Neural progenitor cell (in vitro differentiated cells): ENCODE data around the gene HYAL2. TPM values are rescaled to one million over a fixed set of nuclear protein-coding genes. Genes with fewer than 3 reads are reported as not detected.

Experiments
- DNase-seq: peaks from one replicate; pipeline ENCODE4 v3.0.0-alpha.2; 2016; ENCODE audit warnings: low spot score
- H2AFZ ChIP-seq: fragments of 200-600 bp; sonication (generic); replicated peaks from 2 replicates; pipeline ENCODE4 v1.6.1; 2016; ENCODE audit warnings: antibody characterized with exemption
- H3F3A ChIP-seq: fragments of 200-600 bp; sonication (generic); 2 replicates; pipeline ENCODE4 v1.6.1; 2016; ENCODE audit warnings: antibody characterized with exemption, low read depth
- H3K27ac ChIP-seq: fragments of 200-600 bp; sonication (generic); 2 replicates; pipeline ENCODE4 v1.5.1; 2016; ENCODE audit warnings: mild to moderate bottlenecking
- H3K27me3 ChIP-seq: fragments of 200-600 bp; sonication (generic); 2 replicates; pipeline ENCODE4 v1.6.1; 2016; ENCODE audit warnings: mild to moderate bottlenecking, moderate library complexity
- H3K36me3 ChIP-seq: fragments of 200-600 bp; sonication (generic); 2 replicates; pipeline ENCODE4 v1.5.1; 2016
- H3K4me1 ChIP-seq: fragments of 200-600 bp; sonication (generic); 2 replicates; pipeline ENCODE4 v1.6.1; 2016; ENCODE audit warnings: mixed run types
- H3K4me2 ChIP-seq: fragments of 200-600 bp; sonication (generic); 2 replicates; pipeline ENCODE4 v1.6.1; 2016
- H3K4me3 ChIP-seq: fragments of 200-600 bp; sonication (generic); 2 replicates; pipeline ENCODE4 v1.5.1; 2016
- H3K79me2 ChIP-seq: fragments of 200-600 bp; sonication (generic); 2 replicates; pipeline ENCODE4 v1.6.1; 2016; ENCODE audit warnings: low read depth
- H3K9ac ChIP-seq: fragments of 200-600 bp; sonication (generic); 2 replicates; pipeline ENCODE4 v1.6.1; 2016
- H3K9me3 ChIP-seq: fragments of 200-600 bp; sonication (generic); 2 replicates; pipeline ENCODE4 v1.5.1; 2016; ENCODE audit warnings: low read depth
- H4K20me1 ChIP-seq: fragments of 200-600 bp; sonication (generic); 2 replicates; pipeline ENCODE4 v1.6.1; 2016; ENCODE audit warnings: low read depth
- H3K27ac Mint-ChIP-seq: 3 replicates; pipeline ENCODE4 v1.8.0; 2021; ENCODE audit warnings: mixed read lengths
- H3K27me3 Mint-ChIP-seq: 2 replicates; pipeline ENCODE4 v1.8.0; 2022; ENCODE audit warnings: low read depth, mild to moderate bottlenecking, inconsistent platforms, moderate library complexity, mixed read lengths; ENCODE audit not compliant: insufficient read depth
- H3K36me3 Mint-ChIP-seq: 3 replicates; pipeline ENCODE4 v1.8.0; 2021; ENCODE audit warnings: mixed read lengths
- H3K4me1 Mint-ChIP-seq: 3 replicates; pipeline ENCODE4 v1.8.0; 2021; ENCODE audit warnings: mixed read lengths
- H3K4me3 Mint-ChIP-seq: 3 replicates; pipeline ENCODE4 v1.8.0; 2021; ENCODE audit warnings: mild to moderate bottlenecking, moderate library complexity, mixed read lengths
- H3K9me3 Mint-ChIP-seq: 3 replicates; pipeline ENCODE4 v1.8.0; 2020; ENCODE audit warnings: mixed read lengths
- EZH2 ChIP-seq: fragments of 200-600 bp; sonication (generic); IDR thresholded peaks from 2 replicates; pipeline ENCODE4 v1.6.1; 2017; ENCODE audit warnings: antibody characterized with exemption, mild to moderate bottlenecking, moderate library complexity
- EZH2phosphoT487 ChIP-seq: fragments of 200-600 bp; sonication (generic); IDR thresholded peaks from 2 replicates; pipeline ENCODE4 v1.6.1; 2017; ENCODE audit warnings: antibody characterized with exemption
- total RNA-seq: library from RNA; depleted of rRNA; stranded (reverse); fragments of >200 nt; gene quantifications from 2 replicates; pipeline ENCODE4 v1.2.3, GENCODE V29; 2015; ENCODE audit warnings: low replicate concordance
- TF ChIP-seq, protein P1 (sequence below): fragments of 200-600 bp; sonication (generic); IDR thresholded peaks from 2 replicates; pipeline ENCODE4 v1.5.1; 2017; ENCODE audit warnings: antibody characterized with exemption, mild to moderate bottlenecking

The HYAL2 gene
- total RNA-seq, 1 donor from 2014 or later, result 38.9 TPM

DNA sequence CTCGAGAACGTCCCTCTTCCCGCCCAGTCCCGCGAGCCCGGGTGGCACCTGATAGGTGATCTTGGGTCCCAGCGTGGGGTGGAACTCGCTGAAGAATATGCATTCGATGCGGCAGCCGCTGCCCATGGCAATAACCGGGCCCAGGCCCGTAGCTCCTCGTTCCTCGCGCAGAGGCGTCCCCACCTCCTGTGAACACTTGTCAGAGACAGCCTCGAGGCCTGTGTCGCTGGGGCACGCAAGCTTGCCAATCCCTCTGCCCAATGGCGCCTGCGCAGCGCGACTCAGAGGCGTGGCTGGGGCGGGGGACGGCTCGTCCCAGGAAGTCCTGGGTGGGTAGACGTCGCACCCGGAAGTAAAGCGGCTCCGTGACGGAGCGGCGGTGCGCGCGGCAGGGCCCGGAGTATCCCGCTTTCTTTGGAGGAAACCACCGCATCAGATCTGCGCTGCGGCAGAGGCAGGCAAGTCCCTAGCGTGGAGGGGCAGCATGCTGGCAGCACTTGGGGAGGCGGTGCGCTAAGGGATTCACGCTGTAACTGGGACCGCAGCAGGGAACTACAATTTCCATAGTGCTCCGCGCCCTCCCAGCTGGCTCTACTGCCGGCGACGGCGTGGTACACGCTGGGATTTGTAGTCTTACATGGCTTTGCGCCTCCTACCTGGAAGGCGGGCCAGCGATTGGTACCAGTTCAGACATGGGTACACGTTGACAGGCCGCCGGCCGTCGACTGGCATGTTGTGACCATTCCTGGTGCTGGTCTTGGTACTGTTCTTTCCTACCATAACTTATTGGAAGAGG lies 28.2 kb upstream of the HYAL2 start, which contains the start of the genes CYB561D2 and NPRL2:
Gene CYB561D2, plus strand, starts transcription at position 336 of the 796 bp plus-strand sequence. CDS start 572 bp downstream, outside the sequence.
Gene NPRL2, minus strand, starts transcription at position 249 of the 796 bp plus-strand sequence. Its CDS starts 123 bp downstream, at position 126.
- Histone ChIP-seq H3F3A (peaks cover 25% of the 10 kb centered on the region), H2AFZ (peak within 1 kb of the TSS; percentile 91), H3K79me2 (peaks cover 12% of the 10 kb centered on the region), H3K27me3 (peaks cover 8% of the 10 kb centered on the region), H3K4me3 (peak within 1 kb of the TSS; percentile 84), H3K4me1 (peaks cover 9% of the 10 kb centered on the region), H3K9me3 (no peaks in the 10 kb centered on the region), H3K9ac (peak within 1 kb of the TSS; percentile 17), H3K4me2 (peak within 1 kb of the TSS; percentile 93), H3K27ac (no peak within 1 kb of the TSS), H4K20me1 (peaks cover 16% of the 10 kb centered on the region), H3K36me3 (no peaks in the 10 kb centered on the region)
- H3K27ac Mint-ChIP-seq, result peak within 1 kb of the TSS; percentile 9
- peak within 1 kb of the TSS; percentile 94 for H3K4me3 Mint-ChIP-seq
- H3K27me3 Mint-ChIP-seq, result peaks cover 11% of the 10 kb centered on the region
- H3K36me3 Mint-ChIP-seq, result peaks cover 5% of the 10 kb centered on the region
- TF ChIP-seq EZH2 (no peak), EZH2phosphoT487 (no peak)
- TF ChIP-seq, protein P1, sequence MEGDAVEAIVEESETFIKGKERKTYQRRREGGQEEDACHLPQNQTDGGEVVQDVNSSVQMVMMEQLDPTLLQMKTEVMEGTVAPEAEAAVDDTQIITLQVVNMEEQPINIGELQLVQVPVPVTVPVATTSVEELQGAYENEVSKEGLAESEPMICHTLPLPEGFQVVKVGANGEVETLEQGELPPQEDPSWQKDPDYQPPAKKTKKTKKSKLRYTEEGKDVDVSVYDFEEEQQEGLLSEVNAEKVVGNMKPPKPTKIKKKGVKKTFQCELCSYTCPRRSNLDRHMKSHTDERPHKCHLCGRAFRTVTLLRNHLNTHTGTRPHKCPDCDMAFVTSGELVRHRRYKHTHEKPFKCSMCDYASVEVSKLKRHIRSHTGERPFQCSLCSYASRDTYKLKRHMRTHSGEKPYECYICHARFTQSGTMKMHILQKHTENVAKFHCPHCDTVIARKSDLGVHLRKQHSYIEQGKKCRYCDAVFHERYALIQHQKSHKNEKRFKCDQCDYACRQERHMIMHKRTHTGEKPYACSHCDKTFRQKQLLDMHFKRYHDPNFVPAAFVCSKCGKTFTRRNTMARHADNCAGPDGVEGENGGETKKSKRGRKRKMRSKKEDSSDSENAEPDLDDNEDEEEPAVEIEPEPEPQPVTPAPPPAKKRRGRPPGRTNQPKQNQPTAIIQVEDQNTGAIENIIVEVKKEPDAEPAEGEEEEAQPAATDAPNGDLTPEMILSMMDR, result no peak
- peak; percentile 95 for DNase-seq
- H3K4me1 Mint-ChIP-seq, result peaks cover 29% of the 10 kb centered on the region
- H3K9me3 Mint-ChIP-seq, result no peaks in the 10 kb centered on the region

DNA sequence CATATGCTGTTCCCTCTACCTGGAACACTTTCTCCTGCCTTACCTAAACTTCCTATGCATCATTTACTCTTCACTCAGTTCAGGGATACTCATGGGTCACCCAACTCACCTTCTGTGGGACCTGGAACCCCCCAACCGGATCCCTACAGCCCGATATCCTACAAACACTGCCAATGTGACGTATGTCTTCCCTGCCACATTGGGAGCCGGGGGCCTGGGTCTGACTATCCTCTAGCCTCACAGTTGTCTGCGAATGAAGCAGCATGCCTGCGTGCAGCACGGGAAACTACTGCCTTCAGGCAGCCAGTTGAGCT lies 27.6 kb upstream of the HYAL2 start:
- H3K4me3 Mint-ChIP-seq, result peak overlapping the region; percentile 94
- H3K9me3 Mint-ChIP-seq, result no peaks in the 10 kb centered on the region
- Histone ChIP-seq H4K20me1 (peaks cover 11% of the 10 kb centered on the region), H2AFZ (peak overlapping the region; percentile 91), H3K9me3 (no peaks in the 10 kb centered on the region), H3K4me3 (peak overlapping the region; percentile 84), H3K4me1 (peaks cover 10% of the 10 kb centered on the region), H3K36me3 (no peaks in the 10 kb centered on the region), H3F3A (peaks cover 26% of the 10 kb centered on the region), H3K27me3 (peaks cover 13% of the 10 kb centered on the region), H3K4me2 (peak overlapping the region; percentile 93), H3K9ac (peak overlapping the region; percentile 17), H3K27ac (no peak overlapping the region), H3K79me2 (peaks cover 9% of the 10 kb centered on the region)
- H3K36me3 Mint-ChIP-seq, result peaks cover 5% of the 10 kb centered on the region
- H3K27ac Mint-ChIP-seq, result peak overlapping the region; percentile 9
- peaks cover 11% of the 10 kb centered on the region for H3K27me3 Mint-ChIP-seq
- TF ChIP-seq, protein P1, result no peak
- TF ChIP-seq EZH2 (no peak), EZH2phosphoT487 (no peak)
- peaks cover 25% of the 10 kb centered on the region for H3K4me1 Mint-ChIP-seq
- no peak for DNase-seq

DNA sequence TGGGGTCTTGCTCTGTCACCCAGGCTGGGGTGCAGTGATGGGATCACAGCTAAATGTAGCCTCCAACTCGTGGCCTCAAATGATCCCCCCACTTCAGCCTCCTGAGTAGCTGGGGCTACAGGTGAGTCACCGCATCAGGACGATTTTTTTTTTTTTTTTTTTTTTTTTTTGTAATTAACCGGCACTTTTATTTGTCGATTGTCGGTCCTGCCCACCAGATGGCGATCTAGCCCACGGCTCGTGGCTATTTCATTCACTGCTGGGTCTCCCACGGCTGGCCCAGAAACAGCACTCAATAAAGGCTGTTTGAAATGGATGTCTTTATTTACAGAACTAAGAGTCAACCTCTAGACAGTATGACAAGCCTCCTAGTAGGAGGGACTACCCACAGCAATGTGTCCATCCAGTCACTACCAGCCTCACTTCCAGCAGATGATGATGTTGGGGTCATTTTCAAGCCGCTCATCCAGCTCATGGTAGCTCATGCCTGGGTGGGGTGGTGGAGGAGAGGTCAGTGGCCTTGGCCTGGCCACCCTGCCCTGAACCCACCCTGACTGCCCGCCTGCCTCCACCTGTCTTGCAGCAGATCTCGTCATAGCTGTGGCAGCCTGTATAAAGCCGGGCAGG lies 24.8 kb upstream of the HYAL2 start:
- Mint-ChIP-seq H3K4me1 (peaks cover 25% of the 10 kb centered on the region), H3K4me3 (no peak overlapping the region), H3K36me3 (peaks cover 2% of the 10 kb centered on the region), H3K27me3 (peaks cover 17% of the 10 kb centered on the region), H3K27ac (no peak overlapping the region), H3K9me3 (no peaks in the 10 kb centered on the region)
- Histone ChIP-seq H3K9me3 (no peaks in the 10 kb centered on the region), H3K27ac (no peak overlapping the region), H3K4me2 (no peak overlapping the region), H4K20me1 (peaks cover 11% of the 10 kb centered on the region), H3K4me1 (peaks cover 10% of the 10 kb centered on the region), H3K36me3 (no peaks in the 10 kb centered on the region), H3F3A (peaks cover 19% of the 10 kb centered on the region), H3K27me3 (peaks cover 42% of the 10 kb centered on the region), H2AFZ (no peak overlapping the region), H3K9ac (no peak overlapping the region), H3K79me2 (peaks cover 9% of the 10 kb centered on the region), H3K4me3 (no peak overlapping the region)
- TF ChIP-seq EZH2phosphoT487 (no peak), EZH2 (no peak)
- TF ChIP-seq, protein P1, result peak; percentile 65
- DNase-seq, result peak; percentile 74
